ENCODE data around the gene PTPN4.
"Not testable (repeated sequence)": the region's sequence is repeated elsewhere in the genome, so short reads cannot be mapped to it uniquely, and the experiment has no call there.

PTPN4 gene

GRCh38 chr2:119937680-119938079 is 178.0 kb downstream of the PTPN4 start:
- in situ Hi-C loops (cut with MboI; ENCODE audit: low sequenced_read_pairs), result no loop called here

GRCh38 chr2:119939915-119940314 is 180.2 kb downstream of the PTPN4 start:
- in situ Hi-C loops (cut with MboI; ENCODE audit: low sequenced_read_pairs), result no loop called here

GRCh38 chr2:119940856-119941255 is 181.1 kb downstream of the PTPN4 start:
- in situ Hi-C loops (cut with MboI; ENCODE audit: low sequenced_read_pairs), result no loop called here

- in situ Hi-C loops (cut with MboI; ENCODE audit: low sequenced_read_pairs), result no loop called here
Observed at GRCh38 chr2:119941388-119941787, 181.7 kb downstream of the PTPN4 start.

GRCh38 chr2:119941981-119942513 is 182.3 kb downstream of the PTPN4 start:
- in situ Hi-C loops (cut with MboI; ENCODE audit: low sequenced_read_pairs), result no loop called here

GRCh38 chr2:119943058-119943457 is 183.3 kb downstream of the PTPN4 start:
- in situ Hi-C loops (cut with MboI; ENCODE audit: low sequenced_read_pairs), result no loop called here

- in situ Hi-C loops (cut with MboI; ENCODE audit: low sequenced_read_pairs), result no loop called here
Observed at GRCh38 chr2:119947535-119947934, 187.8 kb downstream of the PTPN4 start.

GRCh38 chr2:119950966-119951365 is 191.2 kb downstream of the PTPN4 start:
- in situ Hi-C loops (cut with MboI; ENCODE audit: low sequenced_read_pairs), result no loop called here

GRCh38 chr2:119958670-119959268 is 199.0 kb downstream of the PTPN4 start:
- in situ Hi-C loops (cut with MboI; ENCODE audit: low sequenced_read_pairs), result no loop called here

- in situ Hi-C loops (cut with MboI; ENCODE audit: low sequenced_read_pairs), result no loop called here
Observed at GRCh38 chr2:119960821-119961220, 201.1 kb downstream of the PTPN4 start.

- in situ Hi-C loops (cut with MboI; ENCODE audit: low sequenced_read_pairs), result no loop called here
Observed at GRCh38 chr2:119981896-119982295, 222.2 kb downstream of the PTPN4 start.

- in situ Hi-C loops (cut with MboI; ENCODE audit: low sequenced_read_pairs), result no loop called here
Observed at GRCh38 chr2:119982506-119982905, 222.8 kb downstream of the PTPN4 start.

GRCh38 chr2:119983108-119983507 is 223.4 kb downstream of the PTPN4 start:
- in situ Hi-C loops (cut with MboI; ENCODE audit: low sequenced_read_pairs), result no loop called here

GRCh38 chr2:119996148-119996547 is 236.4 kb downstream of the PTPN4 start:
- in situ Hi-C loops (cut with MboI; ENCODE audit: low sequenced_read_pairs), result no loop called here

GRCh38 chr2:119996896-119997891 is 237.5 kb downstream of the PTPN4 start:
- in situ Hi-C loops (cut with MboI; ENCODE audit: low sequenced_read_pairs), result not testable (repeated sequence)

GRCh38 chr2:120001471-120001870 is 241.7 kb downstream of the PTPN4 start:
- in situ Hi-C loops (cut with MboI; ENCODE audit: low sequenced_read_pairs), result no loop called here

GRCh38 chr2:120004254-120004653 is 244.5 kb downstream of the PTPN4 start:
- in situ Hi-C loops (cut with MboI; ENCODE audit: low sequenced_read_pairs), result no loop called here

- in situ Hi-C loops (cut with MboI; ENCODE audit: low sequenced_read_pairs), result no loop called here
Observed at GRCh38 chr2:120005834-120006521, 246.3 kb downstream of the PTPN4 start.

GRCh38 chr2:120007851-120008250 is 248.1 kb downstream of the PTPN4 start:
- in situ Hi-C loops (cut with MboI; ENCODE audit: low sequenced_read_pairs), result no loop called here

- in situ Hi-C loops (cut with MboI; ENCODE audit: low sequenced_read_pairs), result no loop called here
Observed at GRCh38 chr2:120012363-120012762, 252.6 kb downstream of the PTPN4 start.

All from HL-60/S4 (cell line).